Cortex of kidney (tissue), 1 donor: ENCODE results near the gene RNF26.

Experiments
- DNase-seq: peaks from one replicate; lab custom pipeline; 2025; lab: John Stamatoyannopoulos, UW

Gene RNF26

GRCh38 chr11:119334174-119334930 is at the start of gene RNF26:
Gene RNF26, plus strand, starts transcription at chr11:119334527. Its CDS starts 596 bp downstream, at chr11:119335123.
- DNase-seq = no peak

DNA sequence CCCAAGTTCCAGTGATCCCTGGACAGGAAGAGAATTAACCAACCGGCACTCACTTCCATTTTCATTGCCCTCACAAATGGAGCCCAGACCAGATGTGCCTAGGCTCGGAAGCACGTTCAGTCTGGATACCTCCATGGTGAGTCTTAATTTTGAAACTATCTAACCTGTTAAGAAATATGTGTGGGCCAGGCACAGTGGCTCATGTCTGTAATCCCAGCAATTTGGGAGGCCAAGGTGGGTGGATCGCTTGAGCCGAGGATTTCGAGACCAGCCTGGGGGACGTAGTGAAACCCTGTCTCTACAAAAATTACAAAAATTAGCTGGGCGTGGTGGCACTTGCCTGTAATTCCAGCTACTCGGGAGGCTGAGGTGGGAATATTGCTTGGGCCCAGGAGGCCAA is 48.9 kb upstream of the RNF26 start:
- no peak for DNase-seq

DNA sequence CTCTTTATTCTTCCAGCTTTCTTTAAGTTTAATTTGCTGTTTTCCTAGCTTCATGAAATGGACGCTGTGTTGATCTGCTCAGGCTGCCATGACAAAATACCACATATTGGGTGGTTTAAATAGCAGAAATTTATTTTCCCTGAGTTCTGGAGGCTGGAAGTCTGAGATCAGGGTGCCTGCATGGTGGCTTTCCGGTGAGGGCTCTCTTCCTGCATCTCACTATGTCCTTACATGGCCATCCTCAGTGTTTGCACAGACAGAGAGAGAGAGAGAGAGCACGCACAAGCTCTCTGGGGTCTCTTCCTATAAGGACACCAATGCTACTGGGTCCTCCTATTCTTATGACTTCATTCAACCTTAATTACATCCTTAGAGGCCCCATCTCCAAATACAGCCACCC is 46.1 kb upstream of the RNF26 start:
- DNase-seq = no peak

DNA sequence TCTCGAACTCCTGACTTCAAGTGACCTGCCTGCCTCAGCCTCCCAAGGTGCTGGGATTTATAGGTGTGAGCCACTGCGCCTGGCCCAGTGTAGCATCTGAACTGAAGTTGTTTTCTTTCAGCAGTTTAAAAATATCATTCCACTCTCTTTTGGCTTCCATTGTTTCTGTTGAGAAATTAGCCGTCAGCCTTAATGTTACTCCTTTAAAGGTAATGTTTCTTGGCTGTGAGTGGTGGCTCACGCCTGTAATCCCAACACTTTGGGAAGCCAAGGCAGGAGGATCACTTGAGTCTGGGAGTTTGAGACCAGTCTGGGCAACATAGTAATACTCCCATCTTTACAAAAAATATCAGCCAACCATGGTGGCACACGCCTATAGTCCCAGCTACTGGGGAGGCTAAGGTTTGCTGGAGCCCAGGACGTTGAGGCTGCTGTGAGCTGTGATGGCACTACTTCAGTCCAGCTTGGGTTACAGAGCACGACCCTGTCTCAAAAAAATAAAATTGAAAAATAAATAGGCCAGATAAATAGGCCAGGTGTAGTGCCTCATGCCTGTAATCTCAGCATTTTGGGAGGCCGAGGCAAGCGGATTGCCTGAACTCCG is 43.3 kb upstream of the RNF26 start:
- no peak for DNase-seq

- DNase-seq = no peak
Observed at GRCh38 chr11:119293461-119293860, 40.9 kb upstream of the RNF26 start.

DNA sequence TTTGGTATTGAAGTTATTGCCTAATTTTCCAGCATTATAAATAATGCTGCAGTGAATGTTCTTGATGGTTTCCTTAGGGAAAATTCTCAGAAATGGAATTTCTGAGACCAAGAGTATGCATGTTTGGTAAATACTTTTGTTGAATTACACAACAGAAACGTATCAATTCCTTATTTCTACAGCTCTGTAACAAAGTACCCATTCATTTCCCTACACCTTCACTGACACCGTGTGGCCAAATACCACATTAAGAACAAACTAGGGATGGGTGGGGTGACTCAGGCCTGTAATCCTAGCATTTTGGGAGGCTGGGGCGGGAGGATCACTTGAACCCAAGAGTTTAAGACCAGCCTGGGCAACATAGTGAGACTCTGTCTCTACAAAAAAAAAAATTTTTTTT is 39.1 kb upstream of the RNF26 start:
- no peak for DNase-seq

DNA sequence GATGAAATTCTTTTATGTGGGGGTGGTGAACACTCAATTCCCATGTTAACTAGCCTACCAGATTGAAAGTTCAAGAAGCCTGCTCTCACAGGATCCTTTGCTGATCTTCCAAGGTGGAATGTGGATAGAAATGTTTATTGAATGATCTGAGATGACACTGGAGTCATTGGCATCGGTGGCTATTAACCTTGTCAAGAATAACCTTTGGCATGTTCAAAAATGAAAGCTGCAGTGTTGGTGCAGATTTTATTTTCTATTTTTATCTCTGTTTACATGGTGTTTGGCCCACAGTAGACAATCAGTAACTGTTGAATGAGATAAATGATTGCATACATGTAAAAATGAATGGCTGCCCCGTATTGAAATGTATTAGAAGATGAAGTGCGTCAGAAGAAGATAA is 36.4 kb upstream of the RNF26 start:
- no peak for DNase-seq

- no peak for DNase-seq
Observed at GRCh38 chr11:119298726-119299125, 35.6 kb upstream of the RNF26 start.

DNA sequence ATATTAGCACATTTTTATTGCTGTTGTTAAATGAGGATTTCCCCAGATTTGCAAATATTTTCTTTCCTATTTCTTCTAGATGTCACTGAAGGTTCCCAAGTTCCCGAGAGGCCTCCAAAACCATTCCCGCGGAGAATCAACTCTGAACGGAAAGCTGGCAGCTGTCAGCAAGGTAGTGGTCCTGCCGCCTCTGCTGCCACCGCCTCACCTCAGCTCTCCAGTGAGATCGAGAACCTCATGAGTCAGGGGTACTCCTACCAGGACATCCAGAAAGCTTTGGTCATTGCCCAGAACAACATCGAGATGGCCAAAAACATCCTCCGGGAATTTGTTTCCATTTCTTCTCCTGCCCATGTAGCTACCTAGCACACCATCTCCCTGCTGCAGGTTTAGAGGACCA is 34.9 kb upstream of the RNF26 start:
- no peak for DNase-seq

- no peak for DNase-seq
Observed at GRCh38 chr11:119300198-119300964, 33.9 kb upstream of the RNF26 start.

- no peak for DNase-seq
Observed at GRCh38 chr11:119303227-119303718, 31.1 kb upstream of the RNF26 start.

- DNase-seq = no peak
Observed at GRCh38 chr11:119305556-119306372, 28.6 kb upstream of the RNF26 start.

- no peak for DNase-seq
Observed at GRCh38 chr11:119306373-119306890, 27.9 kb upstream of the RNF26 start.

GRCh38 chr11:119307219-119307618 is 27.1 kb upstream of the RNF26 start:
- DNase-seq = no peak

GRCh38 chr11:119307974-119308373 is 26.4 kb upstream of the RNF26 start:
- no peak for DNase-seq

DNA sequence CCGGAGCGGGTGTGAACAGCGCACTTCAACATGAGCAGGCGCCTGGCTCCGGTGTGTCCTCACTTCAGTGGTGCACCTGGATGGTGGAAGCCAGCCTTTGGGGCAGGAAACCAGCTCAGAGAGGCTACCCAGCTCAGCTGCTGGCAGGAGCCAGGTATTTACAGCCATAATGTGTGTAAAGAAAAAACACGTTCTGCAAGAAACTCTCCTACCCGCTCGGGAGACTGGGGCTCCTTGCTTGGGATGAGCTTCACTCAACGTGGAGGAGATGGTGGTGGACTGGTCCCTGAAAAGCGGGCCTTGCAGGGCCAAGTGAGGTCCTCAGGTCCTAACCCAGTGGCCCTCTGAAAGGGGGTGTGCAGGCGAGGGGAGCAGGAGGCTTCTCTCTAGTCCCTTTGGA is 24.9 kb upstream of the RNF26 start:
- no peak for DNase-seq

DNA sequence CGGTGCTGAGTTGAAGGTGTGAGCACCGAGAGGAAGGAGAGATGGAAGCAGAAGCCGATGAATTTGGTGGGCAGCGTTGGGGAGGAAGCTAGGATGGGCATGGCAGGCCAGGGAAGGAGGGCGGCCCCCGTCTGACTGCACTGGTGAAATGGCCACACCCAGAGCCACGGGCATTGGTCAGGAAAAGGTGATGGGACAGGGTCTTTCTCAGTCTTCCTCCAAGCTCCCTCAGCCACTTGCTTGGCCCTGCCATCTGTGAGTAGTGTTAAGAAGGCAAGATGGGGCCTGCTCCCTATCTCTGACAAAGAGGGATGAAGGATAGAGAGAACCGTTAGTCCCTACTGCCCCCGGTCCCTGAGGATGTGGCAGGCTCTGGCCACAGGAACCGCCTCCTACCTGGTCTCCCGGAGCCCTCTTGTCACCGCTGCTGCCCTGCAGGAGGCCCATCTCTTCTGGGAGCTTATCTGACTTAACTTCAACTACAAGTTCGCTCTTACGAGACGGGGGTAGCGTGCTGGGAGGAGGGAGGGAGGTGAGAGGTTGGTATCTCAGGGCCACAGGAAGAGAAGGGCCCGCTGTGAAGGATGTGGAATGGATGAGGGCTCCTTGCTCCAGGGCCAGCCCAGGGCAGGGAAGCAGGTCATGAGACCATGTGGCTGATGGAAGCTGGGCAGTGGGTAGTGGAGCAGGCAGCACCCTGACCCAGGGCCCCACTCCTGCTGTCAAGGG is 24.2 kb upstream of the RNF26 start:
- DNase-seq = no peak

GRCh38 chr11:119310682-119311052 is 23.7 kb upstream of the RNF26 start:
- DNase-seq = no peak

- DNase-seq = no peak
Observed at GRCh38 chr11:119314726-119315125, 19.6 kb upstream of the RNF26 start.

- no peak for DNase-seq
Observed at GRCh38 chr11:119315131-119316015, 19.0 kb upstream of the RNF26 start.
